IMR-90 (cell line): Measurements from ENCODE around the gene TGFA.

ENCODE experiments used
- CEBPB ChIP-seq: IDR thresholded peaks from 2 replicates; pipeline ENCODE4 v1.6.1; 2012; ENCODE audit warnings: low read depth, low read length, improper control_type of control experiment
- CTCF ChIP-seq: conservative IDR thresholded peaks from 2 replicates; pipeline ENCODE4 v1.5.1; 2012; ENCODE audit warnings: mild to moderate bottlenecking, low read depth, low read length, improper control_type of control experiment
- FOS ChIP-seq: fragments of 150-350 bp; IDR thresholded peaks from 2 replicates; pipeline ENCODE4 v1.6.1; 2016; ENCODE audit warnings: low read depth, low read length
- MAFK ChIP-seq: IDR thresholded peaks from 2 replicates; pipeline ENCODE4 v1.6.1; 2012; ENCODE audit warnings: low read depth, low read length, improper control_type of control experiment
- MXI1 ChIP-seq: IDR thresholded peaks from 2 replicates; pipeline ENCODE4 v1.6.1; 2012; ENCODE audit warnings: low read depth, mild to moderate bottlenecking, low read length, moderate library complexity, borderline replicate concordance
- POLR2A ChIP-seq: IDR thresholded peaks from 2 replicates; pipeline ENCODE4 v1.6.1; 2012; ENCODE audit warnings: mild to moderate bottlenecking, low read depth, low read length
- RFX5 ChIP-seq: IDR thresholded peaks from 2 replicates; pipeline ENCODE4 v1.8.0; 2012; ENCODE audit warnings: low read depth, mild to moderate bottlenecking, low read length, moderate library complexity
- SMC3 ChIP-seq: fragments of 150-350 bp; IDR thresholded peaks from 2 replicates; pipeline ENCODE4 v1.6.1; 2016; ENCODE audit warnings: low read depth, mild to moderate bottlenecking, antibody characterized with exemption, low read length, moderate library complexity

- no peak for TF ChIP-seq POLR2A
- no peak for TF ChIP-seq CTCF
- TF ChIP-seq FOS = no peak
- no peak for TF ChIP-seq SMC3
- no peak for TF ChIP-seq MAFK
- TF ChIP-seq MXI1 = no peak
- no peak for TF ChIP-seq CEBPB
- TF ChIP-seq RFX5 = no peak
These were observed 76.2 kb downstream of the TGFA start for GRCh38 chr2:70477441-70477844.
